Renal cortical epithelial cell (primary cell): ENCODE measurements around the gene SMYD3. TPM values are rescaled to one million over a fixed set of nuclear protein-coding genes. Genes with fewer than 3 reads are reported as not detected.

ENCODE experiments used
- DNase-seq: peaks from one replicate; pipeline ENCODE4 v3.0.0-alpha.2; 2011; ENCODE audit warnings: low read depth
- total RNA-seq: library from RNA; depleted of rRNA; stranded (reverse); fragments of >200 nt; gene quantifications from 2 replicates; pipeline ENCODE4 v1.2.3, GENCODE V29; 2014

The SMYD3 gene
- total RNA-seq, 1 donor from 2014 or later, result 29.5 TPM

- peak; percentile 36 for DNase-seq
These were observed 200.6 kb downstream of the SMYD3 start for GRCh38 chr1:246306415-246307037.

GRCh38 chr1:246304484-246305259 is 202.4 kb downstream of the SMYD3 start:
- no peak for DNase-seq

- peak; percentile 7 for DNase-seq
These were observed 204.3 kb downstream of the SMYD3 start for GRCh38 chr1:246302711-246303317.

- no peak for DNase-seq
These were observed 204.8 kb downstream of the SMYD3 start for GRCh38 chr1:246302251-246302625.

- no peak for DNase-seq
These were observed 205.4 kb downstream of the SMYD3 start for GRCh38 chr1:246301553-246302250.

- no peak for DNase-seq
These were observed 206.2 kb downstream of the SMYD3 start for GRCh38 chr1:246300626-246301549.

GRCh38 chr1:246297279-246298265 is 209.5 kb downstream of the SMYD3 start:
- DNase-seq, result peak; percentile 27

- no peak for DNase-seq
These were observed 211.1 kb downstream of the SMYD3 start for GRCh38 chr1:246295968-246296367.

GRCh38 chr1:246295340-246295739 is 211.7 kb downstream of the SMYD3 start:
- no peak for DNase-seq

- no peak for DNase-seq
These were observed 212.8 kb downstream of the SMYD3 start for GRCh38 chr1:246294263-246294662.

GRCh38 chr1:246293366-246294121 is 213.5 kb downstream of the SMYD3 start:
- DNase-seq, result no peak

- no peak for DNase-seq
These were observed 214.5 kb downstream of the SMYD3 start for GRCh38 chr1:246292571-246292970.

- DNase-seq, result no peak
These were observed 216.0 kb downstream of the SMYD3 start for GRCh38 chr1:246291127-246291526.

GRCh38 chr1:246283771-246284410 is 223.2 kb downstream of the SMYD3 start:
- DNase-seq, result peak; percentile 45

- DNase-seq, result no peak
These were observed 225.4 kb downstream of the SMYD3 start for GRCh38 chr1:246281639-246282038.

GRCh38 chr1:246281195-246281594 is 225.9 kb downstream of the SMYD3 start:
- DNase-seq, result no peak

GRCh38 chr1:246280551-246280950 is 226.5 kb downstream of the SMYD3 start:
- DNase-seq, result peak; percentile 25

- DNase-seq, result no peak
These were observed 227.7 kb downstream of the SMYD3 start for GRCh38 chr1:246279402-246279801.

- no peak for DNase-seq
These were observed 228.7 kb downstream of the SMYD3 start for GRCh38 chr1:246278371-246278770.
